ENCODE measurements around the gene COL4A2.

DNA sequence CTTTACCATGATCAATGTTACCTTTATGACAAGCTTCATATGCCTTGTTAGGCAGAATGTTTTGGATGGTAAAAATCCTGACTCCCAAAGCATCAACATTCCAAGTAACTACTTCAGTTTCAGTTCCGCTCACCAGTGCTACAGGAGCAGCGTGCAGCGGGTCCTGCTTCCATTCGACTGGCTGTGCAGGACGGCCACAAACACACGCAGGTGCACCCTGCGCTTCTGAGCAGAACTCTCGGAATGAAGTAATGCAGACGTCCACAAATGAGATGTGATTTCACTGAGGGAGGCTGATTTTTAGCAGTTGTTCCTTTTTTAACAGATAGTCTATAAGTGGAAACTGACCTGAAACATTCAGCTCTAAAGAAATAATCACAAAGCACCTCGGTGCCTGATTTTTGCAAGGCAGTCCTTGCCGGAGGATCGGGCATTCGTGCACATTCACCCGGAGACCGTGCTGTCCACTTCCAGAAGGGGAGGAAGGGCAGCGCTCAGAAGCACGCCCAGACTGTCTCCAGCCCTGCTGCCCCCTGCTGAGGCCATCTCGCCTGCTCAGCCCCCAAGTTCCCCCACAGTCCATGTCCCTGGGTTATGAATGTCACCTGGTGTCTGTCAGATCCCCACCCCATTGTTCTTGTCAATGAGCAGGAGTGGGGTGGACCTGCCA, 168.6 kb downstream of the COL4A2 start:
- TF ChIP-seq ZNF274 (IDR thresholded peaks at IDR 0.05; ENCODE audit: low read depth, low read length), result no peak
- TF ChIP-seq YY1 (IDR thresholded peaks at IDR 0.05; ENCODE audit: insufficient read depth, insufficient read length), result no peak
